ENCODE measurements around the gene TRIM29.

DNA sequence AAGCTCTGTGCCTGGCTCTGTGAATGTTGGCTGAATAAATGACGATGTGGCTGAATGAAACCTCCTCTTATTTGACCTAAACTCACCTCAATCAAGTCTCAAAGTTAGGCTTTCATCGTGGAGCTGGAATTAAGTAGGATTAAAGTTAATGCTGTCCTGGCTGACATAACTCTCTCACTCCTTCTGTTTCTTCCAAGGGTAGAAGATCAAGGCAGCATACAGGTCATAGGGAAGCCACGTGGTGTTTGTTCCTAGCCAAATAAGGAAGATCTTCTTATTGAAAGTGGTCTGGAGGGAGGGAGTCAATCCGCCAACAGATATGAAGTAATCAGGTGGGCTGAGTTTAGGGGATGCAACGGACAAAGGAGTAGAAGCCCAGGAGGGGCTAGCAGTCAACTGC lies 59.5 kb downstream of the TRIM29 start:
- no peak for TF ChIP-seq CTCF (IDR thresholded peaks at IDR 0.05)
- no peak for TF ChIP-seq POLR2A (IDR thresholded peaks at IDR 0.05)
